Activated T-cell treated with anti-CD3 and anti-CD28 coated beads, Interleukin-2, amount 50 U/mL, for 24 hours (primary cell): ENCODE results near the gene AMIGO2.
A peak's percentile ranks its signal among the peaks of the same experiment; 100 is the strongest.

ENCODE experiments used
- DNase-seq: peaks from one replicate; pipeline ENCODE4 v3.0.0-alpha.2; 2020
- H3K27ac Mint-ChIP-seq: 2 replicates; pipeline ENCODE4 v1.8.0; 2020; ENCODE audit warnings: mild to moderate bottlenecking, mixed read lengths
- H3K27me3 Mint-ChIP-seq: 2 replicates; pipeline ENCODE4 v1.8.0; 2020; ENCODE audit warnings: mixed read lengths
- H3K36me3 Mint-ChIP-seq: 2 replicates; pipeline ENCODE4 v1.8.0; 2020; ENCODE audit warnings: low read depth, mixed read lengths
- H3K4me1 Mint-ChIP-seq: 2 replicates; pipeline ENCODE4 v1.8.0; 2020; ENCODE audit warnings: low read depth, mixed read lengths
- H3K4me3 Mint-ChIP-seq: 2 replicates; pipeline ENCODE4 v1.8.0; 2020; ENCODE audit warnings: mild to moderate bottlenecking, moderate library complexity, mixed read lengths
- H3K9me3 Mint-ChIP-seq: 2 replicates; pipeline ENCODE4 v1.8.0; 2020; ENCODE audit warnings: mixed read lengths

AMIGO2 gene

DNA sequence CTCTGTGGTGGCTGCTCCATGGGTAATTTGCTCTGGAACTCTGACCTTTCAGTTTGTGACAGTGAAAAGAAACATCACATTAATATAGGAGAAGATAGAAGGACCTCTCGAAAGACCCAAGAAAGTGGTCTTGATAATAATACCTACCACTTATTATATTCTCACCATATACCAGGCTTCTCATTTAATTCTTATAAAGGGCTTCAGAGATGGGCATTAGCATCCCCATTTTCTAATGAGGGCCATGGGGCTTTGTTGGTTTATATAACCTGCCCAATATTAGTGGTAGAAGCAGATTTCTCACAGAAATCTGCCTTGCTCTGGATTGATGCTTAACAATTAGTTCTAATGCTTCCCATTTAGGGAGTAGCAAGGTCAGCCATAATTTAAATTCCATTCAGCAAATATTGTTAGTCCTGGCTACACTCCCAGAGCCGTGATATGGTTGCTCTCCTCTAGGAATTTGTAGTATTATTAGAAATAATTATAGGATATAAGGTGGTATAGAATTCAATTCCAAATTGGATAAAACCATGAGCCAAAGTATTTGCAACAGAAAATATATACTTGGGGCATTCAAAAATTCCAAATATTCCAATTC, 7.4 kb upstream of the AMIGO2 start:
- Mint-ChIP-seq H3K4me1 (peaks cover 60% of the 10 kb centered on the region), H3K9me3 (peaks cover 9% of the 10 kb centered on the region), H3K27ac (no peak overlapping the region), H3K27me3 (no peaks in the 10 kb centered on the region), H3K36me3 (peaks cover 8% of the 10 kb centered on the region), H3K4me3 (no peak overlapping the region)
- DNase-seq, result no peak

- H3K9me3 Mint-ChIP-seq, result peaks cover 8% of the 10 kb centered on the region
- no peak for DNase-seq
- H3K4me3 Mint-ChIP-seq, result peak overlapping the region; percentile 49
- no peaks in the 10 kb centered on the region for H3K27me3 Mint-ChIP-seq
- peaks cover 6% of the 10 kb centered on the region for H3K36me3 Mint-ChIP-seq
- peaks cover 68% of the 10 kb centered on the region for H3K4me1 Mint-ChIP-seq
- H3K27ac Mint-ChIP-seq, result peak overlapping the region; percentile 85
These were observed 6.1 kb upstream of the AMIGO2 start for GRCh38 chr12:47085815-47086252.

- Mint-ChIP-seq H3K27ac (peak overlapping the region; percentile 89), H3K27me3 (no peaks in the 10 kb centered on the region), H3K4me1 (peaks cover 76% of the 10 kb centered on the region), H3K9me3 (no peaks in the 10 kb centered on the region), H3K36me3 (peaks cover 14% of the 10 kb centered on the region), H3K4me3 (peak overlapping the region; percentile 49)
- DNase-seq, result no peak
These were observed 4.4 kb upstream of the AMIGO2 start for GRCh38 chr12:47084172-47084571.

DNA sequence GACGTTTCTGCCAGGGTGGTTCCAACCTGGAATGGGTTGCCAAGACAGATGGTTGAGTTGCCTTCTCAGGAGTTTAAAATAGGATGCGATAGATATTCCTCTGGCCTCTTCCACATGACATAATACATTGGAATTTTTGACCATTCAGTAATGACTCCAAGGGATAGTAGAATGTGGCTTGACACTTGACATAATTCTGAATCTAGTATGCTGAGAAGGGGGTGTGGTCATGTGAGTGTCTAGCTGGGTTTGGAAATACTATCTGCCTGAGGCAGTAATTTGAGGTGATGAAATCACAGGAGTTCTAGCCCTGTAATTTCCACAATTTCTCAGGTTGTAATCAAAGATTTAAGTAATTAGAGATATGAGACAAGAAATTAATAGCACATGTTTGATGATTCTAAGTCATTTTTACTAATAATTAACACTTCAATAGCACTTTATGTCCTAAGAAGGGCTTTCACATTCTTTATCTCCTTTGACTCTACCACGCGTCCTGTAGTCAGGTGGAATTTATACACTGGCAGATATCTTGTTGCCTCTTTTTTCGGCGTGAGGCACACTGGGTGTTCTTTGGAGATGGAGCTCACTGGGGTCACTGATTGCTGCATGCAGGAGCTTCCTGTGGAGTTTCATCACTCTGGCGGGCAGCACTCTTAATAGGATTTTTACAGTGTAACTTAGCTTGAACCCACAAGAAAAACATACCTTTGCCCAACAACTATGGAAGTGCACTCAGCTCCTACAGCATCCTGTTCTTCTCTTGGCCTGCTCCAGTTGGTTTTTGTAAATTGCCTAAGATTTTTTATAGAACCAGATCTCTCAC, 3.2 kb upstream of the AMIGO2 start:
- H3K27me3 Mint-ChIP-seq, result no peaks in the 10 kb centered on the region
- peak overlapping the region; percentile 89 for H3K27ac Mint-ChIP-seq
- peaks cover 82% of the 10 kb centered on the region for H3K4me1 Mint-ChIP-seq
- peaks cover 24% of the 10 kb centered on the region for H3K36me3 Mint-ChIP-seq
- no peak for DNase-seq
- H3K9me3 Mint-ChIP-seq, result no peaks in the 10 kb centered on the region
- H3K4me3 Mint-ChIP-seq, result peak overlapping the region; percentile 1

DNA sequence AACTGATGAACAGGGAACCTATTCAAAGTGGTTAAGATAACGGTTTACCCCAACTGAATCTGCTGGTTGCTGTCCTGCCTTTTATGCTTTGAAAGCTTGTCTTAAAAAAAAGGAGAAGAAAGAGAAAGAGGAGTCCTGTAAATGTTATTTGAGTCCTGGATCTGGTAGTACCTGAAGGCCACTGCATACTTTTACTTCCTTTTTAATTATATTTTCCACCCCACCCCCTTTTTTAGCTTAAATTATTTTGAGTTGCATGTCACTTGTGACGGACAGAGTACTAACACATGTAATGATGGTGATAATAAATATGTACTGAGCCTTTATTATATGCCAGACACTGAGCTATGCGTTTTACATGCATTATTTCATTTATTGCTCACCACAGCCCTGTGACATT, 2.5 kb upstream of the AMIGO2 start:
- no peak for DNase-seq
- H3K27ac Mint-ChIP-seq, result peak overlapping the region; percentile 66
- no peaks in the 10 kb centered on the region for H3K27me3 Mint-ChIP-seq
- peaks cover 85% of the 10 kb centered on the region for H3K4me1 Mint-ChIP-seq
- peaks cover 31% of the 10 kb centered on the region for H3K36me3 Mint-ChIP-seq
- H3K9me3 Mint-ChIP-seq, result no peaks in the 10 kb centered on the region
- peak overlapping the region; percentile 3 for H3K4me3 Mint-ChIP-seq

DNA sequence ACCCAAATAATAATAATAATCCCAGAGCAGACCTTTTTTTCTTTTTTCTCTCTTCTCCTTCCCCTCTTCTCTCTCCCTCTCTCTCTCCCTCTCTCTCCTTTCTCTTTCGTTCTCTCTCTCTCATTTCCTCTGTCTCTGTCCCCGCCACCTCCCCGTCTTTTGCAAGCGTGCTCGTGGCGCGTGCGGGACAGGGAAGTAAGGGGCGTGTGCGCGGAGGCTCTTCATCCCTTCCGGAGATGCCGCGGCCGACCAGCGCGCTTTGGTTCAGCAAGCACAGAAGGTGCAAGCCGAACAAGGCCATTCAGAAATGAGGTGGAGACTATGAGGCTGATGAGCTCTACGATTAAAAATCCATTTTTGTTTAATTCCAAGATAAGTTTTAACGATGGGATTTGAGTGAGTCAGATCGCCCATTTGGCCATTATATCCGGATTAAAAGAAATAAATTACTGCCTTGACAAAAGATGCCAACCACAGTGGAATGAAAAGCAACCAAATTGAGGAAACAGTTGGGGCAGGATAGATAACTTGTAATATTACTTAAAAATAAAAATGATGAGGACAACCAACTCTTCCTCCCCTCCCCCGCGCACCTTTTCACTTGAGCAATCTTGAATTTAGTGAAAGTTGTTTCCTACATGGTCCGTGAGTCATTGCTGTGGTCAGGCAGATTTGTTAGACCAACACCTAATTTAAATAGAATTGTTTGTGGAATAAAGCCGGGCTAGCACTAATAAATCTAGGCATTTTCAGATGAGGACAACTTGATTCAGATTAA, 1.2 kb upstream of the AMIGO2 start:
- H3K4me3 Mint-ChIP-seq, result peak overlapping the region; percentile 89
- no peaks in the 10 kb centered on the region for H3K9me3 Mint-ChIP-seq
- H3K36me3 Mint-ChIP-seq, result peaks cover 42% of the 10 kb centered on the region
- DNase-seq, result peak; percentile 65
- H3K4me1 Mint-ChIP-seq, result peaks cover 89% of the 10 kb centered on the region
- H3K27ac Mint-ChIP-seq, result peak overlapping the region; percentile 96
- no peaks in the 10 kb centered on the region for H3K27me3 Mint-ChIP-seq

- Mint-ChIP-seq H3K36me3 (peaks cover 42% of the 10 kb centered on the region), H3K27ac (peak overlapping the region; percentile 96), H3K27me3 (no peaks in the 10 kb centered on the region), H3K4me3 (peak overlapping the region; percentile 89), H3K4me1 (peaks cover 87% of the 10 kb centered on the region), H3K9me3 (no peaks in the 10 kb centered on the region)
- peak; percentile 70 for DNase-seq
These were observed 394 bp upstream of the AMIGO2 start for GRCh38 chr12:47079981-47080724.

DNA sequence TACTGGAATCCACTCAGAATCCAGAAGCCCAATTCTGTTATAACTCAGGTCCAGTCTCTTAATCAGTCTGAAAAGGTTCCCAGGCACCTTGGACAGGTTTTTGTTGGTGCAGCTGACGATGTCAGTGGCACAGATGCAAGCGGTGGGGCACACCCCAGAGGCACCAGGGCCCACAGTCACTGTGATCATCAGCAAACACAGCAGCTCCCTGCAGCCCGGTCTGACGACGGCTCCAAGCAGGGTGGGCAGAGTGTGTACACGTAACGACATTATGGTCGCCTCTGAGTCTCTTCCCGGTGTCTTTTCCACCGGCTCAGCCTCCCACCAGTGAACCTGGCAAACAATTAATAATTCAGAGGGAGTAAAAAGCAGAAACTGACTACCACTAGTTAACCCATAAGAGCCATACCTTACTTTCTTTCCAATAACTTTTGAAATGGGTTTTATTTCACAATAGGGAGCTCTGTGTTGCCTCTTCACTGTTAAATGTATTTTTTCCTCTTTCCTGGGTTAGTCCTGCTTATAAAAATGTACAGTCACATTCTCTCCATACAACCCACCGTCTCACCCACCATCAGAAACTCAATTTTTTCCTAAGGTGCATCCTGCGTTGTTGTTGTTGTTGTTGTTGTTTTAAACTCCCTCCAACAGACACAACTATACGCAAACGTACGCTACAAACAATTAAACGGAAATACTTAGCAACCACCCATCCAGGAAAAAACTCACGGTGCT, 859 bp downstream of the AMIGO2 start:
- Mint-ChIP-seq H3K36me3 (peaks cover 42% of the 10 kb centered on the region), H3K4me3 (peak overlapping the region; percentile 86), H3K27ac (peak overlapping the region; percentile 94), H3K27me3 (no peaks in the 10 kb centered on the region), H3K4me1 (peaks cover 74% of the 10 kb centered on the region), H3K9me3 (no peaks in the 10 kb centered on the region)
- peak; percentile 63 for DNase-seq

DNA sequence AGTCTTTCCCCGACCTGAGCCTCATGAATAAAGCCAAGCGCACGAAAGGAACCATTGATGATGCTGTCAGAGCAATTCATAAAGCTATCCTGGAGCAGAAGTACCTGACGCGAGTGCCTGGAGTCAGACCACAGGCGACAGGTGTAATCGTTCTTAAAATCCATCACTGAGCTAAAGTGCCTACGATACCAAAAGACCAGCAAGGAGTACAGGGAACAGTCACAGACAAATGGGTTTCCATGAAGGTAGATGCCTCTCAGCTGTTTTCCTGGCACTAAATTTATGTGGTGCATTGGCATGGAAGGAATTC, 1.7 kb downstream of the AMIGO2 start:
- no peaks in the 10 kb centered on the region for H3K27me3 Mint-ChIP-seq
- no peak for DNase-seq
- H3K27ac Mint-ChIP-seq, result peak overlapping the region; percentile 94
- no peaks in the 10 kb centered on the region for H3K9me3 Mint-ChIP-seq
- peaks cover 42% of the 10 kb centered on the region for H3K36me3 Mint-ChIP-seq
- H3K4me1 Mint-ChIP-seq, result peaks cover 69% of the 10 kb centered on the region
- H3K4me3 Mint-ChIP-seq, result peak overlapping the region; percentile 86

GRCh38 chr12:47077206-47078085, 2.3 kb downstream of the AMIGO2 start:
- Mint-ChIP-seq H3K9me3 (no peaks in the 10 kb centered on the region), H3K27ac (peak overlapping the region; percentile 94), H3K27me3 (no peaks in the 10 kb centered on the region), H3K4me1 (peaks cover 63% of the 10 kb centered on the region), H3K4me3 (peak overlapping the region; percentile 86), H3K36me3 (peaks cover 42% of the 10 kb centered on the region)
- DNase-seq, result no peak

DNA sequence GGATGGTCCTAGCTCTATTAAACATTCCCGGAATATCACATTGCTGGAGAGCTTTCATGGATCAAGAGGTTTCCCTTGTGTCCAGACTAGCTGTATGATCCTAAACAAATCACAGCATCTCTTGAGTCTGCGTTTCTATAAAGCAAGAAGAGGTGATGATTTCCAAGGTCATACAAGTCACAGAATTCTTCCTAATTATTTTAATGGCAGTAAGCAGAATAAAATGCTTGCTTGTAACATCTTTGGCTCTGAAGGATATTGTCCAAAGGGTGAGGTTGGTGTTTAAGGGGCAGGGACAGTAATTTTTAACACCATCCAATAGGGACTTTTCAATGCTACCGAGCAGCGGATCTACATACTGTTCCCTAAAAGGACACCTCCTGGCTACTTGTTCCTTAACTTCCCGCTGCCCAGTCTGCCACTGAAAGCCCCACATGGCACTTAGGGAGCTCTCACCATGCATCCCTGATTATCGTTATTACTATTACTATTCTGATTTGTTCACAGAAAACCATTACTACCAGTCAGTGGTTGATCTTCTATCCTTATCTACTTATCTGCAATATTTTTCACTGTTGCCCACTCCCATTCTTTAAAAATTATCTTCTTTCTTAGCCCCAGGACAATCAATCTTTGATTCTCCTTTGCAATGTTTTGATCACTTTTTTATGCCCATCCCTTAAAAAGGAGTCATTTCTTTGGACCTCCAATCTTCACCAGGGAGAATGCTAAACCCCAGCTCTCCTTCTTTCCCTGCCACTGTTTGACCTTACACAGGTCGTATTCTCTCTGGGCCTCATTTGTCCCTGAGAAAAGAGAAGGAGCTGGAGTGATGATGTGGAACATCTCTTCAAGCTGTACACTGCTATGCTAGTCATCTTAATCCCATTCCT, 4.3 kb downstream of the AMIGO2 start:
- H3K36me3 Mint-ChIP-seq, result peaks cover 37% of the 10 kb centered on the region
- DNase-seq, result no peak
- peaks cover 45% of the 10 kb centered on the region for H3K4me1 Mint-ChIP-seq
- H3K9me3 Mint-ChIP-seq, result no peaks in the 10 kb centered on the region
- H3K27me3 Mint-ChIP-seq, result no peaks in the 10 kb centered on the region
- no peak overlapping the region for H3K27ac Mint-ChIP-seq
- no peak overlapping the region for H3K4me3 Mint-ChIP-seq

DNA sequence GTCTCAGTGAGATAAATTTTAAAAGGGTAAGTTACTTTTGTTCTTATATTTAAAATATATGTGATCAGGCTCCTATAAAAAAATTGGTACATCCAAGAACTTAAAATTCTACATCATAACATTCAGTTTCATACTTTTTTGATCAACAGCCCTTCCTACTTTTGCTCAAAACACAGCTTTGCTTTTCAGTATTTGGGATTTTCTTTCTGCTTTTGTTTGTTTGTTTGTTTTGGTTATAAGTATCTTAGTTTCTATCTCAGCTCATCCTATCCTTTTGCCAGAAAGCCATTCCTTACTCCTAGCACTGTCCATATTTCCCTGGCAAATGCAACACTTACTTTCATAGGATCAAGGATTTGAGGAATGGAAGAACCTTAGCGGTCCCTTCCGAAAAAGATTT, 5.0 kb downstream of the AMIGO2 start:
- no peak for DNase-seq
- H3K4me3 Mint-ChIP-seq, result no peak overlapping the region
- H3K36me3 Mint-ChIP-seq, result peaks cover 33% of the 10 kb centered on the region
- H3K27me3 Mint-ChIP-seq, result no peaks in the 10 kb centered on the region
- H3K27ac Mint-ChIP-seq, result no peak overlapping the region
- H3K4me1 Mint-ChIP-seq, result peaks cover 43% of the 10 kb centered on the region
- no peaks in the 10 kb centered on the region for H3K9me3 Mint-ChIP-seq
